Measurements from ENCODE around the gene INAVA.

The INAVA gene

GRCh38 chr1:200873671-200874397, 20.9 kb upstream of the INAVA start:
- peaks cover 40% of the 10 kb centered on the region for H3K4me1 ChIP-seq (ENCODE audit: low read depth, poor library complexity, severe bottlenecking)
- no peaks in the 10 kb centered on the region for H4K20me1 ChIP-seq (ENCODE audit: insufficient read depth)
- H3K79me2 ChIP-seq (ENCODE audit: insufficient read depth, low read depth): no peaks in the 10 kb centered on the region
- no peak overlapping the region for H3K4me3 ChIP-seq (IDR thresholded peaks at IDR 0.05; ENCODE audit: insufficient read depth, low read depth, low read length)
- no peak for TF ChIP-seq CTCF (conservative IDR thresholded peaks at IDR 0.05; ENCODE audit: low read depth, low read length)
- H3K36me3 ChIP-seq (ENCODE audit: insufficient read depth): no peaks in the 10 kb centered on the region
- H2AFZ ChIP-seq (ENCODE audit: low read depth): no peak overlapping the region
- no peaks in the 10 kb centered on the region for H3K27me3 ChIP-seq (ENCODE audit: insufficient read depth, low read depth)
- H3K9ac ChIP-seq: no peak overlapping the region
- H3K4me2 ChIP-seq: no peak overlapping the region
- H3K27ac ChIP-seq: no peak overlapping the region

- H2AFZ ChIP-seq (ENCODE audit: low read depth): no peak overlapping the region
- no peak for TF ChIP-seq CTCF (conservative IDR thresholded peaks at IDR 0.05; ENCODE audit: low read depth, low read length)
- H3K36me3 ChIP-seq (ENCODE audit: insufficient read depth): no peaks in the 10 kb centered on the region
- H3K4me1 ChIP-seq (ENCODE audit: low read depth, poor library complexity, severe bottlenecking): peaks cover 40% of the 10 kb centered on the region
- no peak overlapping the region for H3K27ac ChIP-seq
- H4K20me1 ChIP-seq (ENCODE audit: insufficient read depth): no peaks in the 10 kb centered on the region
- H3K4me2 ChIP-seq: no peak overlapping the region
- H3K9ac ChIP-seq: no peak overlapping the region
- H3K27me3 ChIP-seq (ENCODE audit: insufficient read depth, low read depth): no peaks in the 10 kb centered on the region
- H3K79me2 ChIP-seq (ENCODE audit: insufficient read depth, low read depth): no peaks in the 10 kb centered on the region
- no peak overlapping the region for H3K4me3 ChIP-seq (IDR thresholded peaks at IDR 0.05; ENCODE audit: insufficient read depth, low read depth, low read length)
These were observed 20.0 kb upstream of the INAVA start for GRCh38 chr1:200874694-200875093.

GRCh38 chr1:200875416-200875815, 19.3 kb upstream of the INAVA start:
- Histone ChIP-seq H3K4me1 (ENCODE audit: low read depth, poor library complexity, severe bottlenecking) (peaks cover 41% of the 10 kb centered on the region), H3K36me3 (ENCODE audit: insufficient read depth) (no peaks in the 10 kb centered on the region), H3K4me3 (IDR thresholded peaks at IDR 0.05; ENCODE audit: insufficient read depth, low read depth, low read length) (no peak overlapping the region), H3K79me2 (ENCODE audit: insufficient read depth, low read depth) (no peaks in the 10 kb centered on the region), H3K27me3 (ENCODE audit: insufficient read depth, low read depth) (no peaks in the 10 kb centered on the region), H2AFZ (ENCODE audit: low read depth) (no peak overlapping the region), H3K27ac (no peak overlapping the region), H4K20me1 (ENCODE audit: insufficient read depth) (no peaks in the 10 kb centered on the region), H3K9ac (no peak overlapping the region), H3K4me2 (no peak overlapping the region)
- TF ChIP-seq CTCF (conservative IDR thresholded peaks at IDR 0.05; ENCODE audit: low read depth, low read length): no peak

GRCh38 chr1:200877010-200877409, 17.7 kb upstream of the INAVA start:
- Histone ChIP-seq H3K4me1 (ENCODE audit: low read depth, poor library complexity, severe bottlenecking) (peaks cover 57% of the 10 kb centered on the region), H4K20me1 (ENCODE audit: insufficient read depth) (no peaks in the 10 kb centered on the region), H3K79me2 (ENCODE audit: insufficient read depth, low read depth) (no peaks in the 10 kb centered on the region), H3K27me3 (ENCODE audit: insufficient read depth, low read depth) (no peaks in the 10 kb centered on the region), H3K36me3 (ENCODE audit: insufficient read depth) (no peaks in the 10 kb centered on the region), H3K4me3 (IDR thresholded peaks at IDR 0.05; ENCODE audit: insufficient read depth, low read depth, low read length) (no peak overlapping the region), H3K27ac (no peak overlapping the region), H3K4me2 (no peak overlapping the region), H2AFZ (ENCODE audit: low read depth) (no peak overlapping the region), H3K9ac (no peak overlapping the region)
- no peak for TF ChIP-seq CTCF (conservative IDR thresholded peaks at IDR 0.05; ENCODE audit: low read depth, low read length)
